HL-60 (cell line): ENCODE results near the gene CCL24.

ENCODE experiments used
- DNase-seq, 2 experiments: peaks; one replicate each; pipeline ENCODE4 v3.0.0-alpha.2; 2010 to 2020; ENCODE audit warnings: low read depth in 1 of 2, low spot score in 1 of 2
- H3K27ac ChIP-seq: fragments of 250-450 bp; sonication (Bioruptor Pico); replicated peaks from 2 replicates; pipeline ENCODE4 v1.5.1; 2020; ENCODE audit warnings: mild to moderate bottlenecking, moderate library complexity
- H3K27me3 ChIP-seq: fragments of 250-450 bp; sonication (Bioruptor Pico); 2 replicates; pipeline ENCODE4 v1.5.1; 2021; ENCODE audit warnings: mild to moderate bottlenecking, moderate library complexity; ENCODE audit not compliant: insufficient read depth, poor library complexity, severe bottlenecking
- H3K4me3 ChIP-seq: replicated peaks from 2 replicates; pipeline ENCODE4 v1.5.1; 2011; ENCODE audit warnings: mild to moderate bottlenecking, control low read depth, low read length; ENCODE audit not compliant: insufficient read depth
- CTCF ChIP-seq: IDR thresholded peaks from one replicate; pipeline ENCODE4 v1.5.1; 2011; ENCODE audit warnings: low read length, control low read depth, inconsistent platforms; ENCODE audit not compliant: insufficient read depth
- GABPA ChIP-seq: IDR thresholded peaks from 2 replicates; pipeline ENCODE4 v1.6.1; 2012; ENCODE audit warnings: low read depth
- POLR2AphosphoS5 ChIP-seq: IDR thresholded peaks from 2 replicates; pipeline ENCODE4 v1.6.1; 2012; ENCODE audit warnings: low read depth
- REST ChIP-seq: IDR thresholded peaks from 2 replicates; pipeline ENCODE4 v1.6.1; 2012; ENCODE audit warnings: low read depth; ENCODE audit not compliant: insufficient replicate concordance
- SPI1 ChIP-seq: IDR thresholded peaks from 2 replicates; pipeline ENCODE4 v1.6.1; 2012; ENCODE audit warnings: low read depth, mild to moderate bottlenecking, borderline replicate concordance

CCL24 gene

GRCh38 chr7:75808106-75808505 lies 5.5 kb downstream of the CCL24 start:
- DNase-seq: no peak
- TF ChIP-seq SPI1: no peak
- TF ChIP-seq GABPA: no peak
- no peak for TF ChIP-seq CTCF
- no peak for TF ChIP-seq REST
- Histone ChIP-seq H3K27ac (no peak overlapping the region), H3K4me3 (no peak overlapping the region), H3K27me3 (no peaks in the 10 kb centered on the region)

GRCh38 chr7:75807452-75807851 lies 6.2 kb downstream of the CCL24 start:
- Histone ChIP-seq H3K4me3 (no peak overlapping the region), H3K27me3 (no peaks in the 10 kb centered on the region), H3K27ac (no peak overlapping the region)
- no peak for TF ChIP-seq SPI1
- no peak for TF ChIP-seq POLR2AphosphoS5
- no peak for TF ChIP-seq REST
- no peak for TF ChIP-seq GABPA
- TF ChIP-seq CTCF: no peak
- no peak for DNase-seq

GRCh38 chr7:75806560-75807307 lies 6.9 kb downstream of the CCL24 start:
- TF ChIP-seq GABPA (no peak), SPI1 (no peak), REST (no peak), CTCF (no peak), POLR2AphosphoS5 (no peak)
- no peak for DNase-seq
- Histone ChIP-seq H3K4me3 (no peak overlapping the region), H3K27me3 (no peaks in the 10 kb centered on the region), H3K27ac (no peak overlapping the region)
